Stimulated activated CD4-positive, alpha-beta T cell treated with anti-CD3 and anti-CD28 coated beads, Interleukin-1b, Interleukin-23, amount 100 ng/mL, for 24 hours (primary cell): ENCODE results near the gene MACO1.
A peak's percentile ranks its signal among the peaks of the same experiment; 100 is the strongest.

Experiments used
- DNase-seq, 4 experiments: peaks; one replicate each; pipeline ENCODE4 v3.0.0-alpha.2; 2020; ENCODE audit warnings: low read depth in 4 of 4, low spot score in 1 of 4

MACO1 gene

DNA sequence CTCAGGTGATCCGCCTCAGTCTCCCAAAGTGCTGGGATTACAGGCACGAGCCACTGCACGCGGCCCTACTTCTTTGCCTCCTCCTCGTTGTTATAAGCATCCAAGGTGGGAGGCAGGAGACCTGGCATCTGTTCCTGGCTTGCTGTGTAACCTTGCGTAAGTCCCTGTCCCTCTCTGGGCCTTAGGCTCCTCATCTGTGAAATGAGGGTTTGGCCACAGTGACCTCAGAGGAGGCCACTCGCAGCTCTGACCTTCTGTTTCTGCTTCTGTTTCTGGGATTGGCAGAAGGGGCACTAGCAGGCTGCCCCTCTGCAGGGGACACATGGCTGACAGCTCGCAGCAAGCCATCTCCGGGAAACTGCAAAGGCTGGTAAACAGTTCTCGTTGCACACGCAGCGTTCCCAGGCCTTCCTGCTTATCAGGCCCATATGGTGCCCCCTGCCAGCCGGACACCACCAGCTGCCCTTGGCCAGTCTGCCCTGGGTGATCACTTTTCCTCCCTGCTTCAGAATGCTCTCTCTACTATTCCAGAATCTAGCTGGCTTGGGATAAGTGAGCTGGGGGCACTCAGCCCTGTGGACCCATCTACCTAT lies 110.1 kb downstream of the MACO1 start:
- no peak for DNase-seq

- no peak for DNase-seq
These were observed 110.7 kb downstream of the MACO1 start for GRCh38 chr1:25541425-25541824.

DNA sequence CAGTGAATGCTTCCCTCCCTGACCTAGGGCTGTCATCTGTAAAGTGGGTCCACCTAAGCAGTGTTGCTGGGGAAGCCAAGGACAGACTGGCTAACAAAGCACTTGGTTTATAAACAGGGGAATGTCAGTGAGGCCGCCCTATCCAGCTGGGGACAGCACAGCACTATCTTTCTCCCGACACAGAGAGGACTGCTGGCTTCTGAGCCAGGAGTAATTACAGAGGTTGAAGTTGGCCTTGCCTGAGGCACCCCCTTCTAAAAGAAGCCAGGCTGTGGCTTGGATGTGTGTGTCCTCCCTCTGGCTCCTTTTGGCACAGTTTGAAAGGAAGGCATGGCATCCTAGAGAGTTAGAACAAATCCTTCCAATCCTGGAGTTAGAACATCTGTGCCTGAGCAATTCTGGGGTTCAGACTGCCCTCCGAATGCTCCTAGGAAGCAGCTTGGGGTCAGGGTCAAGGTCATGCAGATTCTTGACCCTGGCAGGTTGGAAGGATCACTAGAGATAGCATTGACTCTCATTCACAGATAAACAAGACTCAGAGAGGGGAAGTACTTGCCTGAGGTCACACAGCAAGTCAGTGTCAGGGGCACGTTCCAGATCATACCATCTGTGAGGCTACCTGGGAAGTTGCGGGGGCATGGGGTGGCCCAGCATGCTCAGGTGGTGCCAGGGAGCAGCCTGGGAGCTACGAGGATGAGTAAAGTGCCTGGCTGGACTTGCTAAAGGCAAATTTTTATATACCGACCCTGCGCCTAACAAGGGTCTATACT lies 111.4 kb downstream of the MACO1 start:
- DNase-seq = no peak

- no peak for DNase-seq
These were observed 112.3 kb downstream of the MACO1 start for GRCh38 chr1:25543005-25543424.

- DNase-seq = peak in 3 of 4 experiments; percentile 43 to 59 (median 49)
These were observed 112.9 kb downstream of the MACO1 start, which contains the start of gene LDLRAP1 for GRCh38 chr1:25543425-25544242. TSS of gene LDLRAP1 (plus strand) at chr1:25543606. CDS start at chr1:25543699, 93 bp downstream.

DNA sequence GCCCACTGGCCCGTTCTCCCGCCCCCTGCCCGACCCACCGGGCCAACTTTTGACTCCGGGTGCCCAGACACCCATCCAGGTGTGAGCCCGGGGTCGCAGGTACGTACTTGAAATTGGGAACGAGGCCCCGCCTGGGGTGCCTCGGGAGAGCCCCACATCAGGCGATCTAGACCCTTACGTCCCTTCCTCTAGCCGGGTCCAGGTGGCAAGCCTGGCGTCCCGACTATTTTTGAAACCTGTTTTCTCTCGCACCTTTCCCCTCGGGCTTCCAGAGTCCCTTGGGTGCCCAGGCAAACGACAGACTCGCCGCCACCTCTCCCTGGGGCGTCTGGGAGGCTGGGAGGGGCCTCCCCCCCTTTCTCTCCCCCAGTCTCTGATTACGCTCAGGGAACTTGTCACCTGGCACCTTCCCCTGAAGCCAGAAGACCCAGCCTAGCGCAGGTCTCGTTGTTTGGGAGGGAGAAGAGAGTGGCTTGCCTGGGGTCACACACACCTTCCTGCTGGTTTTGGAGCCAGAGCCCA lies 113.6 kb downstream of the MACO1 start:
- no peak for DNase-seq

DNA sequence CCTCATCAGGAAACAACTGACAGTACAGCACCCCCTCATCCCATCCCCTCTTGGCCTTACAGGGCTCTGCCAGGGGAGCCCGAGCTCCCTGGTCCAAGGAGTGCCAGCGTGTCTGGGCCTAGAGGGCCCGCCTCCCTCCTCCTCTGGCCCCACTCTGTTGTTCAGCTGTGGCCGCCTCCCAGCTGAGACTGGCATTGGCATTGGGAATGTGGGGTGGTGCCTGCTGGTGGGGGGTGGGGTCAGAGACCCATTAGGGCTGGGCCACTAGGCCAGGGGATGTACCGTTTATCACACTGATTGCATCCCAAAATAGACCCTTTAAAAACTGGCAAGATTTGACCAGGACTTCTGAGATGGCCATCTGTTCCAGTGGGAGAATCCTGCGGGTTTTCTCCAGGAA lies 114.1 kb downstream of the MACO1 start:
- DNase-seq = no peak

DNA sequence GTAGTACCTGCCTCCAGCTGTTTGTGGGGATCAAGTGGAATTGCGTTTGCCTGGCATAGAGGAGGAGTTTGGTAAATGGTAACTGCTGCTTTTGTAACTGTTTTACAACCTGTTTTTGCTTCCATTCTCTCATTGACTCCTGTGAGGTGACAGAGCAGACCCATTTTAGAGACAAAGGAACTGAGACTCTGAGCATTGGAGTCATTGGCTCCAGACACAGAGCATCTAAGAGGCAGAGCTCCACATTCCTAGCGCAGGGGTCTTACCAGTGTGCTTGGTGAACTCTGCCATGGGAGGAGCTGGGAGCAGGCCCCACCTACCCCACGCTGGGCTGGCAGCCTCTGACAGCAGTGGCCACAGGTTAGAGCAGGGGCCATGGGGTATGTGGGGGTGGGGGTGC lies 115.1 kb downstream of the MACO1 start:
- DNase-seq = no peak

GRCh38 chr1:25546193-25546592 lies 115.5 kb downstream of the MACO1 start:
- DNase-seq = no peak

GRCh38 chr1:25548601-25549000 lies 117.9 kb downstream of the MACO1 start:
- no peak for DNase-seq

DNA sequence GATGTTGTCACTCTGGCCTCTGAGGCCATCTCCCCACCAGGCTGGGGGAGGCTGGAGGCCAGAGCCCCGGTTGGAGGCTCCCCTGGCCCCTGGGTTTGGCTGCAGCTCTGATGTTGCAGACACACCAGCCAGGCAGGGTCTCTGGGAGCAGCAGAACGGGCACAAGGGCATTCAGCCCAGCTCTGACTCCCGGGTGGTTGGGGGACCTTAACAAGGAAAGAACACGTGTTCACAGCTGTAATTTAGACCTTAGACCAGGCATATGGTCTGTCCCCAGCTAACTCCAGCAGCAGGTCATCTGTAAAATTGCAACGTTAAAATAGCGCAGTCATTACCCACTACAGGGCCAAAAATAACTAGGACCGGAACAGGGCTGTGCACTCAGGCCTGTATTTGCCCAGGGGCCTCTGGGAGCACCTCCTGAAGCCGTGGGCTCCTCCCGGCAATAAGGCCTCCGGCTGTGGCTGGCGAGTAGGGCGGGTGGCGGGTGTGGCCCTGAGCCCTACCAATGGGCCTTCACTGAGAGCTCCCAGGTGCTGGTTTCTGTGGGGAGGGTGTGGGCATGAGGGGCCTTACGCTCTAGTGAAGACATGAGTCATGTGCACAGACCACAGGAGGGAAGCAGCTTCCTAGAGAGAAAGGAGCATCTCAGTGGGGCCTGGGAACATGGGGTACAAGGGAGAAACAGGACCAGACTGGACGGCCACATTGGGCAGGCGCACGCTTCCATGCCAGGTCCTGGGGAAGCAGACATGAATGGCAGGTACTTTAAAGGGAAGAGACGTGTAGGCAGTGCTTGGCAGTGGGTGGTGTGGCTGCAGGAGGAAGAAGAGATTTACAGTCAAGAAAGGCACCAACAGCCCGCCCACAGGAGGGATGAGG lies 118.8 kb downstream of the MACO1 start:
- peak; percentile 30 to 86 (median 54) for DNase-seq
